ENCODE results near the gene KIZ.

The KIZ gene

DNA sequence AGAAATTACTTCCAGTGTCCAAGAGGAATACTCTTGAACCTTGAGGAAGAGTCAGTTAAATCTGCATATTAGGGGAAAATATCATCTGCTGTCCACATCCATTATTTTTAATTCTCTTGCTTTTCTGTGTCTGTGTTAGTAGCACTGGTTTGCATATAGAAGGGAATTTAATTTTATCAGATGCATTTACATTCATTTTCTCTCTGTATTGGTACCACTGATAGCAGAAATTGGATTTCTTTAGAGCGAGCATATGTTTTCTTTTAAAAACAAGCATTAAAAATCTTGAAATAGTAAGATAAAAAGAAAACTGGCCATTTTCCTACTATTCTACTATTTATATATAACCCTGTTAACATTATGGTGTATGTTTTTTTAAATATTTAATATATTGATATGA is 83.8 kb downstream of the KIZ start:
- H3K27ac ChIP-seq (ENCODE audit: low read length): no peak overlapping the region
- H3K4me1 ChIP-seq (ENCODE audit: insufficient read depth, low read length): peaks cover 19% of the 10 kb centered on the region
- no peak overlapping the region for H3K4me3 ChIP-seq (ENCODE audit: low read length)
- no peaks in the 10 kb centered on the region for H3K9me3 ChIP-seq (ENCODE audit: insufficient read depth, low read depth, low read length)
- H3K9ac ChIP-seq (ENCODE audit: low read depth, low read length): no peak overlapping the region
- H3K36me3 ChIP-seq (ENCODE audit: insufficient read depth, low read depth, low read length): no peaks in the 10 kb centered on the region
- H3K27me3 ChIP-seq (ENCODE audit: insufficient read depth, low read length): no peaks in the 10 kb centered on the region

DNA sequence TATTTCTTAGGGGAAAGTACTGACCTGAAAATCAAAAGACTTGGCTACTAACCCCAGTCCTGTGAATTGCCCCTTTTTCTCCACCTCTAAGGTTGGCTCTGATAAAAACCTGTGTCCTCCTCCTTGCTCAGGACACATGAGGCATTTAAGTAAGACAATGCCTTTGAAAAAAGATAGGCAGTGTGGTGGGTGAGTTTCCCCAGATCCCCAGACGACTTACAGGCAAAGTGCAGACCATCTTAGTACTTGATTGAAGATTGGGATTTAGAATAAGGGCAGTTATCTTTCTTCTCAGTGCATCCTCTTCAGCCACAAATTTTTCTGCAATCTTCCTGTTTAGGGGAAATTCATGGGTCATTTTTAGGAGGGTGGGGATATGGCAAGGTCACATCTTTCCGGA is 87.8 kb downstream of the KIZ start:
- Histone ChIP-seq H3K4me3 (ENCODE audit: low read length) (no peak overlapping the region), H3K4me1 (ENCODE audit: insufficient read depth, low read length) (peaks cover 51% of the 10 kb centered on the region), H3K9ac (ENCODE audit: low read depth, low read length) (peak overlapping the region; percentile 3; the same call in 1 of the 2 replicates), H3K27me3 (ENCODE audit: insufficient read depth, low read length) (no peaks in the 10 kb centered on the region), H3K36me3 (ENCODE audit: insufficient read depth, low read depth, low read length) (no peaks in the 10 kb centered on the region), H3K27ac (ENCODE audit: low read length) (peak overlapping the region; percentile 7), H3K9me3 (ENCODE audit: insufficient read depth, low read depth, low read length) (no peaks in the 10 kb centered on the region)

DNA sequence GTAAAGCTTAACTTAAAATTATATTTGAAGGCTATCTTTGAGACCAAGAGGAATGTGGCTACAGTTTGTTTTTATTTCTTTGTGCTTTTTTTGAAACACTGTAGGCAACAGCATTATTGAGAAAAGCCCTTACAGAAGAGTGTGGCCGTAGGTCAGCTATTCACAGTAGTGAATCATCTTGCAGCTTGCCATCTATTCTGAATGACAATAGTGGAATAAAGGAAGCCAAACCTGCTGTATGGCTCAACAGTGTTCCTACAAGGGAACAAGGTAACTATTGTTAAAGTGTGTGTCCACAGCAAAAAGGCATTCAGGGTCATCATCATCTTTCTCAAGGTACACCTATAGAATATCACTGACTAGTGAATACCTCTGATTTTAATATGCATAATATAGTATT is 88.5 kb downstream of the KIZ start:
- peak overlapping the region; percentile 3; the same call in 1 of the 2 replicates for H3K9ac ChIP-seq (ENCODE audit: low read depth, low read length)
- H3K9me3 ChIP-seq (ENCODE audit: insufficient read depth, low read depth, low read length): no peaks in the 10 kb centered on the region
- H3K4me3 ChIP-seq (ENCODE audit: low read length): peak overlapping the region; percentile 18; the same call in 1 of the 2 replicates
- no peak overlapping the region for H3K27ac ChIP-seq (ENCODE audit: low read length)
- peaks cover 51% of the 10 kb centered on the region for H3K4me1 ChIP-seq (ENCODE audit: insufficient read depth, low read length)
- H3K27me3 ChIP-seq (ENCODE audit: insufficient read depth, low read length): no peaks in the 10 kb centered on the region
- no peaks in the 10 kb centered on the region for H3K36me3 ChIP-seq (ENCODE audit: insufficient read depth, low read depth, low read length)

DNA sequence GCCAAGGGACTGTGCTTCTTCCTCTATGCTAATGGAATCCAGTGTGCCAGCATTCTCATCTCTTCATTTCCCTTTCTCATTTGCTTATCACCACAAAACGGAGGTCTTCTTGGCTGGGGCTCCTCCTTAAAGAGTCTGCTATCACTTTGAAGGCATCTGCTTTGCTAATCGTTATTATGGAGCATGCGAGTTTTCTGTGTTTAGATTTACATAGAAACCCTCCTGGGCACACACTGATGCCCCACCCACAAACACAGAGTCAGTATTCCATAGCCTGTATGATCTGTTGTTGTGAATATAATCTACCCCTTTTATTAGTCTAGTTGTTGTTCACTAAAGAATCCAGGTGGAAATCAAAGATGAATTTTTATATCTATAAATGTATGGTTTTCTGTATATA is 93.8 kb downstream of the KIZ start:
- H3K9ac ChIP-seq (ENCODE audit: low read depth, low read length): no peak overlapping the region
- H3K9me3 ChIP-seq (ENCODE audit: insufficient read depth, low read depth, low read length): no peaks in the 10 kb centered on the region

DNA sequence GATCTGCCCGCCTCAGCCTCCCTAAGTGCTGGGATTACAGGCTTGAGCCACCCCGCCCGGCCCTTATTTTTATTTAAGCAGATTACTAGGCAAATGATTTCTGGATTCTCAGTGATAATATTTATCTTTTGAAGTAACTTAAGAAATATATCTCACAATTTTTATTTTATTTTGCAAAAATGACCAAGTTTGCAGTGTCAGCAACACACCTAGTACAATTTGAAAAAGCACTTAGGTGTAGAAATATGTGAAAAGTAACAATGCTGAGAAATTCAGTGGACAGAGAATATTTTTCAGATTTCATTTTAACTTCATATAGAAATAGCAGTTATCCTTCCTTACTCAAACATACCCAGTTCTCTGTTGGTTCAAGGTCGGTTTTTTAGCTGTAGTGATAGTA is 98.3 kb downstream of the KIZ start:
- Histone ChIP-seq H3K27me3 (ENCODE audit: insufficient read depth, low read length) (no peaks in the 10 kb centered on the region), H3K9me3 (ENCODE audit: insufficient read depth, low read depth, low read length) (no peaks in the 10 kb centered on the region), H3K4me1 (ENCODE audit: insufficient read depth, low read length) (peaks cover 23% of the 10 kb centered on the region; the same call in 1 of the 2 replicates), H3K27ac (ENCODE audit: low read length) (no peak overlapping the region), H3K9ac (ENCODE audit: low read depth, low read length) (no peak overlapping the region), H3K36me3 (ENCODE audit: insufficient read depth, low read depth, low read length) (peaks cover 5% of the 10 kb centered on the region; the same call in 1 of the 2 replicates), H3K4me3 (ENCODE audit: low read length) (no peak overlapping the region)

More for the DNA sequence above, 93.8 kb downstream of the KIZ start:
- no peak overlapping the region for H3K27ac ChIP-seq (ENCODE audit: low read length)
- H3K36me3 ChIP-seq (ENCODE audit: insufficient read depth, low read depth, low read length): no peaks in the 10 kb centered on the region
- no peak overlapping the region for H3K4me3 ChIP-seq (ENCODE audit: low read length)
- peaks cover 46% of the 10 kb centered on the region for H3K4me1 ChIP-seq (ENCODE audit: insufficient read depth, low read length)
- H3K27me3 ChIP-seq (ENCODE audit: insufficient read depth, low read length): no peaks in the 10 kb centered on the region

DNA sequence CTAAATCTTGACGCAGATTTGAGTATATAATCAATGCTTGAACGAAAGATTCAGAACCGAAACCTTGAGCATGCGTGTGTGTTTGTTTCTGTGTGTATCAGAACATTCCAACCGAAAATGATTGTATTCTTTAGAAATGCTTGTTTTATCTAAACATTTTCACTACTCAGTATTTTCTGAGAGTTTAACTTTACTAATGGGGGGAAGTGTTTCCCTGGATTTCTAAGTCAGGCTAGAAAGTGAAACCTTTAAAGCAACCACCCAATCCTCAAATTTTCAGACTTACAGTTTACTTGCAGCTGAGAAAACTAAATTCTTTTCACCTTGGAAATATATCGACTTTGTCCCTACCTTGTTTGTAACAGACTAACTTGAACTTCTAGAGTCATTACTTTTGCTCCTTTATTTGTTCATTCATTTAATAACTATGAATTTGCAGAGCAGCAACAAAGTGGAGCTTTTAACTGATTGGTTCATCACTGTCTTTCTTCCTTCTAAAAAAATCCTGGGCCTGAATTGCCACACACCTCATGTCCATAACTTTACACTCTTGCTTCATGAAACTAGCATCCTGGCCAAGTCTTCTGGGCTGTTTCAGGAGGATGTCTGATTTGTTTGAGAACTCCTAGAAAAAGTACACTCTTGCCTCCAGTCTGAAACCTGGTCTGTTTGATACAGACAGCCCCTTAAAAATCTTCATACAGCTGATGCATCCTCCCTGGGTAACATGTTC is 99.5 kb downstream of the KIZ start:
- no peaks in the 10 kb centered on the region for H3K27me3 ChIP-seq (ENCODE audit: insufficient read depth, low read length)

DNA sequence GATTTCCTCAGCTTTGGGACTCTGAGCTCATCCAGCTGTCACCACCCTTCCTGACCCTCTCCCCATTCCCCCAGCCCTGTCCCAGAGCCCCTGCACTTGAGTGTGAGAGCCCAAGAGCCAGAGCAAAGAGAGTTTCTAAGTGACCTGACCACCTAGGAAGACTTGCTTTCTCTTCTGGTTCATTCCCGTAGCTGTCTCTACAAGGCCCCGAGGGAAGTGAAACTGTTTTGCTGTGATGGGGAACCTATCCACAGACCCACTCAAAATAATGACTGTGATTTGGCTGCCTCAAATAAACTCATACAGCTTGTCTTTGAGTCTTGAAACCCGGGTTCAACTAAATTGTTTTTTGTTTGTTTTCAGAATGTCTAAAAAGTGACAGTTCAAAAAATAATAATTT is 102.6 kb downstream of the KIZ start:
- Histone ChIP-seq H3K4me3 (ENCODE audit: low read length) (no peak overlapping the region), H3K9ac (ENCODE audit: low read depth, low read length) (no peak overlapping the region), H3K27ac (ENCODE audit: low read length) (no peak overlapping the region), H3K27me3 (ENCODE audit: insufficient read depth, low read length) (peaks cover 13% of the 10 kb centered on the region; the same call in 1 of the 2 replicates), H3K36me3 (ENCODE audit: insufficient read depth, low read depth, low read length) (peaks cover 18% of the 10 kb centered on the region), H3K4me1 (ENCODE audit: insufficient read depth, low read length) (peaks cover 22% of the 10 kb centered on the region; the same call in 1 of the 2 replicates), H3K9me3 (ENCODE audit: insufficient read depth, low read depth, low read length) (no peaks in the 10 kb centered on the region)

More for the DNA sequence above, 99.5 kb downstream of the KIZ start:
- Histone ChIP-seq H3K9me3 (ENCODE audit: insufficient read depth, low read depth, low read length) (no peaks in the 10 kb centered on the region), H3K4me3 (ENCODE audit: low read length) (no peak overlapping the region), H3K36me3 (ENCODE audit: insufficient read depth, low read depth, low read length) (peaks cover 11% of the 10 kb centered on the region), H3K4me1 (ENCODE audit: insufficient read depth, low read length) (peaks cover 23% of the 10 kb centered on the region; the same call in 1 of the 2 replicates), H3K27ac (ENCODE audit: low read length) (no peak overlapping the region), H3K9ac (ENCODE audit: low read depth, low read length) (no peak overlapping the region)

DNA sequence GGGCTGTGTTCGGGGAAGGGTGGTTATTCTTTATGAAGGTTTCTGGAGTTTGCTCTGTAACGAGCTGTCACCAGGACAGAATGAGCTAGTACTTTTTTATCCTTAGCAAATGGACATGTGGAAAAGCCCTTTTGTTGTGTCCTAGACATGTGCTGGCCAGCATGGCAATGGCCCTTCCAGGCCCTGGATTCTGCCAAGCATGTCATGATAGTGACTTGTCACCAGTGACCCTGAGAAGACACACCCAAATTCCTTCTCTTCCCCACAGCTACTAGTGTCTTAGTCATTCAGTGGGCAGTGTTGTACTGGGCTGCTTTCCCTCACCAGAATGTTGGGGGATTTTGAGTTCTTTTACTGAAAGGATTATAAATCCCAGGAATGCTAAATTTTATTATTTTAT is 103.3 kb downstream of the KIZ start:
- peaks cover 23% of the 10 kb centered on the region; the same call in 1 of the 2 replicates for H3K4me1 ChIP-seq (ENCODE audit: insufficient read depth, low read length)
- H3K4me3 ChIP-seq (ENCODE audit: low read length): no peak overlapping the region
- peaks cover 18% of the 10 kb centered on the region for H3K36me3 ChIP-seq (ENCODE audit: insufficient read depth, low read depth, low read length)
- H3K9ac ChIP-seq (ENCODE audit: low read depth, low read length): no peak overlapping the region
- H3K27me3 ChIP-seq (ENCODE audit: insufficient read depth, low read length): peaks cover 13% of the 10 kb centered on the region; the same call in 1 of the 2 replicates
- H3K9me3 ChIP-seq (ENCODE audit: insufficient read depth, low read depth, low read length): no peaks in the 10 kb centered on the region
- no peak overlapping the region for H3K27ac ChIP-seq (ENCODE audit: low read length)

DNA sequence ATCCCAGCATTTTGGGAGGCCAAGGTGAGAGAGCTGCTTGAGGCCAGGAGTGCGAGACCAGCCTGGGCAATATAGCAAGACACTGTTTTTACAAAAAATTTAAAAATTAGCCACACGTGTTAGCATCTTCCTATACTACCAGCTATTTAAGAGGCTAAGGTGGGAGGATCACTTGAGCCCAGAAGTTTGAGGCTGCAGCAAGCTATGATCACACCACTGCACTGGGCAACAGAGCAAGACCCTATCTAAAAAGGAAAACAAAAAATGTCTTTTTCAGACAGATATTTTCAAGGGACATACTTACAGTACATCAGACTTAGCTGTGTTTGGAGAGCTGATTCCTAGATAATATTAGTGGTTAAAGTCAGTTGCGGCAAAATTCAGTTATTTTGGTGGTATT is 104.3 kb downstream of the KIZ start:
- no peak overlapping the region for H3K27ac ChIP-seq (ENCODE audit: low read length)
- peaks cover 27% of the 10 kb centered on the region; the same call in 1 of the 2 replicates for H3K4me1 ChIP-seq (ENCODE audit: insufficient read depth, low read length)
- no peak overlapping the region for H3K9ac ChIP-seq (ENCODE audit: low read depth, low read length)
- no peaks in the 10 kb centered on the region for H3K9me3 ChIP-seq (ENCODE audit: insufficient read depth, low read depth, low read length)
- peaks cover 13% of the 10 kb centered on the region; the same call in 1 of the 2 replicates for H3K27me3 ChIP-seq (ENCODE audit: insufficient read depth, low read length)
- no peak overlapping the region for H3K4me3 ChIP-seq (ENCODE audit: low read length)
- H3K36me3 ChIP-seq (ENCODE audit: insufficient read depth, low read depth, low read length): peaks cover 18% of the 10 kb centered on the region

DNA sequence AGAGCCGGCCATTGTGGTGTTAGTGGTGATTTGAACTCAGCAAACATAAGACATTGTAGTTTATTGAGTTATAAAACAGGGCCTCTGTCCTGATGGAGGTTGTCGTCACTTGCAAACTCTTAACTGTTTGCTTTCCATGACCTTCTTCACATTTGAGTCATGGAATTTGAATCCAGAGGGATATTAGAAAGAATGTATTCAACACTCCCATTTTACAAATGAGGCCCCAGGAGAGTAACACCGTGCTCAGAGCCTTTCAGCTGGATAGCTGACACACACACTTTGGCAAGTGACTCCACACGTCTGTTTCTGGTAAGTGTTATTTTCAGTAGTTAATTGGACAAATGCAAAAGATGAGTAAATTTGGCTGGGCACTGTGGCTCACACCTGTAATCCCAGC is 104.8 kb downstream of the KIZ start:
- no peaks in the 10 kb centered on the region for H3K9me3 ChIP-seq (ENCODE audit: insufficient read depth, low read depth, low read length)
- H3K4me1 ChIP-seq (ENCODE audit: insufficient read depth, low read length): peaks cover 29% of the 10 kb centered on the region; the same call in 1 of the 2 replicates
- H3K4me3 ChIP-seq (ENCODE audit: low read length): no peak overlapping the region
- H3K27ac ChIP-seq (ENCODE audit: low read length): no peak overlapping the region
- no peak overlapping the region for H3K9ac ChIP-seq (ENCODE audit: low read depth, low read length)
- H3K36me3 ChIP-seq (ENCODE audit: insufficient read depth, low read depth, low read length): peaks cover 18% of the 10 kb centered on the region
- peaks cover 13% of the 10 kb centered on the region; the same call in 1 of the 2 replicates for H3K27me3 ChIP-seq (ENCODE audit: insufficient read depth, low read length)

DNA sequence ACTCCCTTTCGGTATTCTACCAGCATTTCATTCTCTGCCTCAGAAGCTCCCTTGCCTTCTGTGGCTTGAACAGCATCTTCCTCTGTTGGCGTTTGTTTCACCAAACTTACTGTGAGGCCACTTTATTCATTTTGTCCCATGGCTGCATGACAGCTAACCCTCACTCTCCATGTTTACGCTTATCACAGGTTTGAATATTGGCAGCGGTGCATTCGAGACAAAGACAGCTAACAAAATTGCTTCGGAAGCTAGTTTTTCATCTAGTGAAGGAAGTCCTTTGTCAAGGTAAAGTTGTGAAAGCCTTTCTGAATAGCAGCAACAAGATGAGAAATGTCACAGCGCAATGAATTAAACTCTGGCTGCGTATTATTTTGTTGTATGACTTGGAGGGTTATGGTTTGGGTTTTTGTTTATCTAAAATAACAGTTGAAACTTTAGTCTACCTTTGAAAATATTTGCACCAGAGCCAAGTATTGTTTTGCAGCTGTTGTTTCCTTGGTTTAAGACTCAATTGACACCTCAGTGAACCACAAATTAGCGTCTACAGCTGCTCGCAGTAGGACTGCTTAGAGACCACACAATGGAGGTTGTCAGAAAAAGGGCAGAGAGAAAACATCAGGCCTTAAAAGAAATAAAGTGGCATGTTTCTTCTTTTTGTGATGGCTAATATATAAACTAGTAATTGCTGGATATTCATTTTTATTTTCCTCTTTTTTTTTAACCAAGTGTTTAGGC is 106.8 kb downstream of the KIZ start:
- peaks cover 13% of the 10 kb centered on the region; the same call in 1 of the 2 replicates for H3K27me3 ChIP-seq (ENCODE audit: insufficient read depth, low read length)
- H3K4me1 ChIP-seq (ENCODE audit: insufficient read depth, low read length): peaks cover 25% of the 10 kb centered on the region; the same call in 1 of the 2 replicates
- H3K36me3 ChIP-seq (ENCODE audit: insufficient read depth, low read depth, low read length): peaks cover 18% of the 10 kb centered on the region
- no peaks in the 10 kb centered on the region for H3K9me3 ChIP-seq (ENCODE audit: insufficient read depth, low read depth, low read length)
- H3K9ac ChIP-seq (ENCODE audit: low read depth, low read length): no peak overlapping the region
- no peak overlapping the region for H3K4me3 ChIP-seq (ENCODE audit: low read length)
- no peak overlapping the region for H3K27ac ChIP-seq (ENCODE audit: low read length)
